ENCODE data around the gene BBOF1. TPM values are rescaled to one million over a fixed set of nuclear protein-coding genes. Genes with fewer than 3 reads are reported as not detected.
A peak's percentile ranks its signal among the peaks of the same experiment; 100 is the strongest.

Gene BBOF1
- total RNA-seq, 1 experiment from 2014 or later, result 8.6 TPM

GRCh38 chr14:74029136-74029535, 10.0 kb downstream of the BBOF1 start:
- DNase-seq (ENCODE audit: low read depth), result no peak

- no peak for DNase-seq (ENCODE audit: low read depth)
These were observed 15.4 kb downstream of the BBOF1 start for GRCh38 chr14:74034572-74034971.

- peak; percentile 19 for DNase-seq (ENCODE audit: low read depth)
These were observed 16.4 kb downstream of the BBOF1 start for GRCh38 chr14:74035556-74035955.

GRCh38 chr14:74038020-74038859, 19.1 kb downstream of the BBOF1 start:
- DNase-seq (ENCODE audit: low read depth), result peak; percentile 55

GRCh38 chr14:74042296-74042695, 23.1 kb downstream of the BBOF1 start:
- DNase-seq (ENCODE audit: low read depth), result no peak

- DNase-seq (ENCODE audit: low read depth), result no peak
These were observed 26.4 kb downstream of the BBOF1 start for GRCh38 chr14:74045522-74045921.

GRCh38 chr14:74048281-74048680, 29.1 kb downstream of the BBOF1 start:
- no peak for DNase-seq (ENCODE audit: low read depth)

GRCh38 chr14:74049876-74050495, 30.8 kb downstream of the BBOF1 start:
- no peak for DNase-seq (ENCODE audit: low read depth)

GRCh38 chr14:74062809-74063150, 43.6 kb downstream of the BBOF1 start:
- peak; percentile 37 for DNase-seq (ENCODE audit: low read depth)

GRCh38 chr14:74064426-74064825, 45.3 kb downstream of the BBOF1 start:
- no peak for DNase-seq (ENCODE audit: low read depth)

GRCh38 chr14:74064883-74065282, 45.7 kb downstream of the BBOF1 start:
- no peak for DNase-seq (ENCODE audit: low read depth)

- DNase-seq (ENCODE audit: low read depth), result peak; percentile 9
These were observed 46.8 kb downstream of the BBOF1 start for GRCh38 chr14:74065746-74066575.

GRCh38 chr14:74077401-74077800, 58.3 kb downstream of the BBOF1 start:
- no peak for DNase-seq (ENCODE audit: low read depth)

GRCh38 chr14:74080820-74081460, 61.8 kb downstream of the BBOF1 start:
- no peak for DNase-seq (ENCODE audit: low read depth)

GRCh38 chr14:74081491-74081890, 62.3 kb downstream of the BBOF1 start:
- DNase-seq (ENCODE audit: low read depth), result no peak

GRCh38 chr14:74083161-74083560, 64.0 kb downstream of the BBOF1 start:
- no peak for DNase-seq (ENCODE audit: low read depth)

GRCh38 chr14:74083784-74084276, 64.7 kb downstream of the BBOF1 start:
- no peak for DNase-seq (ENCODE audit: low read depth)

- DNase-seq (ENCODE audit: low read depth), result peak; percentile 100
These were observed 65.3 kb downstream of the BBOF1 start, which contains the start of the genes ALDH6A1 and LIN52 for GRCh38 chr14:74084277-74085046. Gene ALDH6A1, minus strand, starts transcription at chr14:74084453. Its CDS starts 59 bp downstream, at chr14:74084394. Gene LIN52, plus strand, starts transcription at chr14:74084956. Its CDS starts 19 bp downstream, at chr14:74084975.

- peak; percentile 37 for DNase-seq (ENCODE audit: low read depth)
These were observed 66.0 kb downstream of the BBOF1 start for GRCh38 chr14:74085047-74085637.

GRCh38 chr14:74085828-74086227, 66.7 kb downstream of the BBOF1 start:
- DNase-seq (ENCODE audit: low read depth), result no peak

Data from LHCN-M2 (cell line).